Measurements from ENCODE around the gene RFC2. TPM values are rescaled to one million over a fixed set of nuclear protein-coding genes. Genes with fewer than 3 reads are reported as not detected.
A peak's percentile ranks its signal among the peaks of the same experiment; 100 is the strongest.

The RFC2 gene
- total and polyA plus RNA-seq, 10 of the 15 experiments (the other 5 are each of a cell fraction or from before 2014, with no cell fraction given): 25.8 to 145 (median 90.9) TPM

DNA sequence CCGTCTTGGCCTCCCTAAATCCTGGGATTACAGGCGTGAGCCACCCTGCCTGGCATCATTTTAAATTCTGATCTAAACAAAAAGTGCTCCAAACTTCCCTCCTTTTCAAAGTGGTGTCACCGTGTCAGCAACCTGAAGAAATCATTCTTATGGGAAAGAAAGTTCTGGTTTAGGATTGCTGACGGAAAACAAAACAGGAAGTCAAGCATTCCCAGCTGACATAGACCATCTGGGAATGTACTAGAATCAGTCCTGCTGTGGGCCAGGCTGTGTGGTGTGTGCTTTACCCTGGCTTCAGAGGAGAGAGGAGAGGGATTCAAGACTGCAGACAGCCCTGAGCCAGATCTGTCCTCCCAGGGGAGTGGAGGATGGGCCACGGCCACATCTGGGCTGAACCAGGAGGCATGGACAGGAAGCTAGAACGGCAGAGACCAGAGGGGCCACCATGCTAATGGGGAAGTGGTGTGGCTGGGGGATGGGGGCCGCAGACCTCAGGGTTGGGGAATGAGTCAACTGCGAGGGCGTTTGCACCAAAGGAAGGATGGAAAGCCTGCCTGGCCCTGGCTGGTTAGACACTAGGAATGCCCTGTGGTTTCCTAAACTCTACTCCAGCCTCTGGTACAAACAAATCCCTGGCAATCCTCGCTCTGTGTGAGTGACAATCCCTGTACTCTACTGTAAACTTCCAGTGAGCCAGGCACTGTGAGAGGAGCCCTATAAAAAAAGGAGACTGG lies 18.3 kb upstream of the RFC2 start (continued):
- no peak for TF ChIP-seq PBX3 (IDR thresholded peaks at IDR 0.05; ENCODE audit: insufficient replicate concordance, low read depth, low read length)
- peak; percentile 100 for TF ChIP-seq IKZF2 (IDR thresholded peaks at IDR 0.05)
- no peak for TF ChIP-seq NFYB (IDR thresholded peaks at IDR 0.05; ENCODE audit: insufficient read depth, low read depth, low read length)
- TF ChIP-seq, protein P1, sequence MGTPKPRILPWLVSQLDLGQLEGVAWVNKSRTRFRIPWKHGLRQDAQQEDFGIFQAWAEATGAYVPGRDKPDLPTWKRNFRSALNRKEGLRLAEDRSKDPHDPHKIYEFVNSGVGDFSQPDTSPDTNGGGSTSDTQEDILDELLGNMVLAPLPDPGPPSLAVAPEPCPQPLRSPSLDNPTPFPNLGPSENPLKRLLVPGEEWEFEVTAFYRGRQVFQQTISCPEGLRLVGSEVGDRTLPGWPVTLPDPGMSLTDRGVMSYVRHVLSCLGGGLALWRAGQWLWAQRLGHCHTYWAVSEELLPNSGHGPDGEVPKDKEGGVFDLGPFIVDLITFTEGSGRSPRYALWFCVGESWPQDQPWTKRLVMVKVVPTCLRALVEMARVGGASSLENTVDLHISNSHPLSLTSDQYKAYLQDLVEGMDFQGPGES (IDR thresholded peaks at IDR 0.05): 0 out of 2 replicates have a peak, but pooled peaks have one; percentile 10
- TF ChIP-seq CBX5 (IDR thresholded peaks at IDR 0.05; ENCODE audit: low read depth): peak; percentile 81; the same call in 1 of the 2 replicates
- TF ChIP-seq FOXK2 (IDR thresholded peaks at IDR 0.05): no peak
- TF ChIP-seq SUZ12 (IDR thresholded peaks at IDR 0.05; ENCODE audit: unreplicated experiment): no peak
- TF ChIP-seq SMAD5 (IDR thresholded peaks at IDR 0.05; ENCODE audit: low read depth): peak; percentile 68; the same call in 1 of the 2 replicates
- TF ChIP-seq EED (IDR thresholded peaks at IDR 0.05; ENCODE audit: low read depth): peak; percentile 100
- peak; percentile 43 for TF ChIP-seq HCFC1 (IDR thresholded peaks at IDR 0.05; ENCODE audit: low read length)
- no peak for TF ChIP-seq ZNF274 (IDR thresholded peaks at IDR 0.05; ENCODE audit: insufficient read depth, insufficient read length)
- peak; percentile 100 for TF ChIP-seq BCL11A (IDR thresholded peaks at IDR 0.05; ENCODE audit: low read depth, low read length)
- no peak for TF ChIP-seq NFYA (IDR thresholded peaks at IDR 0.05; ENCODE audit: borderline replicate concordance, low read depth, low read length)
- peak; percentile 100 for TF ChIP-seq IKZF1 (conservative IDR thresholded peaks at IDR 0.05)
- TF ChIP-seq, protein P2, sequence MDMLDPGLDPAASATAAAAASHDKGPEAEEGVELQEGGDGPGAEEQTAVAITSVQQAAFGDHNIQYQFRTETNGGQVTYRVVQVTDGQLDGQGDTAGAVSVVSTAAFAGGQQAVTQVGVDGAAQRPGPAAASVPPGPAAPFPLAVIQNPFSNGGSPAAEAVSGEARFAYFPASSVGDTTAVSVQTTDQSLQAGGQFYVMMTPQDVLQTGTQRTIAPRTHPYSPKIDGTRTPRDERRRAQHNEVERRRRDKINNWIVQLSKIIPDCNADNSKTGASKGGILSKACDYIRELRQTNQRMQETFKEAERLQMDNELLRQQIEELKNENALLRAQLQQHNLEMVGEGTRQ (IDR thresholded peaks at IDR 0.05; ENCODE audit: borderline replicate concordance, low read depth, low read length): no peak
- no peak for TF ChIP-seq HDGF (IDR thresholded peaks at IDR 0.05)
- TF ChIP-seq YBX1 (IDR thresholded peaks at IDR 0.05): 0 out of 2 replicates have a peak, but pooled peaks have one; percentile 4
- TF ChIP-seq ZNF24 (IDR thresholded peaks at IDR 0.05): peak; percentile 67
- no peak for TF ChIP-seq SUPT20H (IDR thresholded peaks at IDR 0.05; ENCODE audit: borderline replicate concordance, control insufficient read depth, low read depth, low read length)
- peak; percentile 97 to 99 for TF ChIP-seq EP300 (IDR thresholded peaks at IDR 0.05; ENCODE audit: borderline replicate concordance in 1 of 2, control insufficient read depth in 1 of 2, low read depth in 2 of 2, low read length in 2 of 2)
- TF ChIP-seq USF1 (IDR thresholded peaks at IDR 0.05; ENCODE audit: borderline replicate concordance, extremely low read length, insufficient read depth, low read depth, low read length): no peak
- no peak; the same call in 1 of the 2 replicates for TF ChIP-seq ZNF384 (IDR thresholded peaks at IDR 0.05; ENCODE audit: borderline replicate concordance, low read depth, low read length)
